Right lobe of liver (tissue), 6 donors: ENCODE measurements around the gene ESPL1. TPM values are rescaled to one million over a fixed set of nuclear protein-coding genes. Genes with fewer than 3 reads are reported as not detected.

Experiments
- ATAC-seq, 4 donors: fragments of 200-7000 bp; cut with Tn5 transposase; one replicate each; pipeline ENCODE4 v1.9.1; 2020; ENCODE audit warnings: mild to moderate bottlenecking in 4 of 4, moderate library complexity in 4 of 4
- DNase-seq, 3 donors: peaks; one replicate each; pipeline ENCODE4 v3.0.0-alpha.2; 2020
- H3K27ac ChIP-seq, 3 donors: fragments of 200-600 bp; one replicate each; pipeline ENCODE4 v1.8.0; 2022
- H3K27me3 ChIP-seq, 2 donors: fragments of 200-600 bp; one replicate each; pipeline ENCODE4 v1.8.0; 2022
- H3K36me3 ChIP-seq, 4 donors: fragments of 200-600 bp; sonication (generic) in 1 of 4; one replicate each; pipeline versions ENCODE4 v1.5.1 to v1.8.0; 2017 to 2022; ENCODE audit warnings: control low read depth in 1 of 4
- H3K4me1 ChIP-seq, 4 donors: fragments of 200-600 bp; sonication (generic) in 1 of 4; one replicate each; pipeline versions ENCODE4 v1.5.1 to v1.8.0; 2017 to 2022; ENCODE audit warnings: control low read depth in 1 of 4
- H3K4me3 ChIP-seq, 3 donors: fragments of 200-600 bp; one replicate each; pipeline ENCODE4 v1.8.0; 2022
- H3K9me3 ChIP-seq, 4 donors: fragments of 200-600 bp; sonication (generic) in 1 of 4; one replicate each; pipeline versions ENCODE4 v1.5.1 to v1.8.0; 2017 to 2022; ENCODE audit warnings: control low read depth in 1 of 4
- CTCF ChIP-seq, 4 donors: fragments of 200-600 bp in 3 of 4; fragments of 450-650 bp in 1 of 4; IDR thresholded peaks; one replicate each; pipeline versions ENCODE4 v1.5.1 to v1.8.0; 2016 to 2022; ENCODE audit warnings: antibody characterized with exemption in 4 of 4, mild to moderate bottlenecking in 2 of 4
- POLR2A ChIP-seq: fragments of 450-650 bp; IDR thresholded peaks from one replicate; pipeline ENCODE4 v1.6.1; 2017; ENCODE audit warnings: antibody characterized with exemption, mild to moderate bottlenecking
- WGBS: methylation state at CpG from one replicate; pipeline ENCODE4 v1.1.6; 2018; ENCODE audit warnings: low coverage, low lambda C conversion rate; ENCODE audit not compliant: insufficient coverage; ENCODE audit errors: missing lambda C conversion rate; 5-methylcytosine and 5-hydroxymethylcytosine counted together
- intact Hi-C, 2 donors: fragments of 100-400 bp; cut with DNase I; formaldehyde crosslinking; loops; one replicate each; pipeline versions ENCODE4 v1.11.2 to v1.14.1; 2022
- total RNA-seq, 6 experiments: library from RNA; depleted of rRNA in 2 of 6; stranded (reverse); fragments of >200 nt in 2 of 6; fragmentation: NEBNext Ultra II Directional in 3 of 6; extraction: Animal tissue kit (Norgen Biotek cat#: 25700) in 3 of 6; gene quantifications; one replicate each; pipeline versions ENCODE4 v1.1.0 to v1.2.4, GENCODE V29; 2016 to 2023
- donor health status: DM: no; HTN: yes; CAD: no.
- donor health status: DM: no; HTN: no; CAD: no.
- donor health status: DM: no; HTN: no; CAD: no.
- donor health status: DM: no; HTN: yes; CAD: no.
- donor health status: DM: no; HTN: yes; CAD: no.

The ESPL1 gene
- total RNA-seq, 6 experiments from 2014 or later: 0.04 to 15.0 (median 4.5) TPM

GRCh38 chr12:53333289-53333688 lies 65.2 kb downstream of the ESPL1 start:
- Histone ChIP-seq H3K27me3 (no peaks in the 10 kb centered on the region), H3K4me1 (no peaks in the 10 kb centered on the region), H3K27ac (no peak overlapping the region), H3K4me3 (no peak overlapping the region), H3K36me3 (no peaks in the 10 kb centered on the region), H3K9me3 (no peaks in the 10 kb centered on the region)
- DNase-seq (no peak), ATAC-seq (no peak)
- intact Hi-C loops: no loop called here
- TF ChIP-seq POLR2A (no peak), CTCF (IDR thresholded peaks at IDR 0.05) (no peak)
- 62% methylated on average over 4 of the region's 4 CpGs for WGBS

GRCh38 chr12:53333845-53334244 lies 65.7 kb downstream of the ESPL1 start:
- 54% methylated on average over 2 of the region's 7 CpGs for WGBS
- Histone ChIP-seq H3K9me3 (no peaks in the 10 kb centered on the region), H3K27ac (no peak overlapping the region), H3K36me3 (no peaks in the 10 kb centered on the region), H3K4me1 (no peaks in the 10 kb centered on the region), H3K27me3 (no peaks in the 10 kb centered on the region), H3K4me3 (no peak overlapping the region)
- intact Hi-C loops: no loop called here
- TF ChIP-seq POLR2A (no peak), CTCF (IDR thresholded peaks at IDR 0.05) (no peak)
- DNase-seq: no peak
- no peak for ATAC-seq

GRCh38 chr12:53334822-53335221 lies 66.7 kb downstream of the ESPL1 start:
- WGBS: 0% methylated on average over 1 of the region's 8 CpGs
- Histone ChIP-seq H3K27me3 (no peaks in the 10 kb centered on the region), H3K4me1 (no peaks in the 10 kb centered on the region), H3K27ac (no peak overlapping the region), H3K9me3 (no peaks in the 10 kb centered on the region), H3K36me3 (no peaks in the 10 kb centered on the region), H3K4me3 (no peak overlapping the region)
- no peak for TF ChIP-seq CTCF (IDR thresholded peaks at IDR 0.05)
- no peak for TF ChIP-seq POLR2A
- DNase-seq (no peak), ATAC-seq (no peak)
- intact Hi-C loops: no loop called here

GRCh38 chr12:53336181-53336681 lies 68.1 kb downstream of the ESPL1 start, which contains the start of gene SP7:
Gene SP7, minus strand, starts transcription at chr12:53336354. Its CDS starts 708 bp downstream, at chr12:53335646.
- H3K36me3 ChIP-seq: no peaks in the 10 kb centered on the region
- ATAC-seq: peak in 1 of 4 donors; percentile 16

More at GRCh38 chr12:53336181-53336681, 68.1 kb downstream of the ESPL1 start, which contains the start of gene SP7:
- Histone ChIP-seq H3K27me3 (no peaks in the 10 kb centered on the region), H3K9me3 (no peaks in the 10 kb centered on the region), H3K4me1 (no peaks in the 10 kb centered on the region), H3K4me3 (no peak within 1 kb of the TSS), H3K27ac (no peak within 1 kb of the TSS)
- intact Hi-C loops: no loop called here
- TF ChIP-seq POLR2A (no peak), CTCF (IDR thresholded peaks at IDR 0.05) (no peak)
- DNase-seq: no peak
- 55% methylated on average over 10 of the region's 15 CpGs for WGBS
